ENCODE results near the gene GLT1D1.

Gene GLT1D1

GRCh38 chr12:128840862-128841468 lies 12.3 kb upstream of the GLT1D1 start:
- TF ChIP-seq ZFP3 (CRISPR knock-in tag; IDR thresholded peaks at IDR 0.05) = no peak
- no peak for TF ChIP-seq ISL1 (CRISPR knock-in tag; IDR thresholded peaks at IDR 0.05)
- no peak for TF ChIP-seq RARB (CRISPR knock-in tag; IDR thresholded peaks at IDR 0.05)
- no peak for TF ChIP-seq TCF4 (CRISPR knock-in tag; IDR thresholded peaks at IDR 0.05; ENCODE audit: borderline replicate concordance)
- no peak for TF ChIP-seq OSR1 (CRISPR knock-in tag; IDR thresholded peaks at IDR 0.05)
- TF ChIP-seq CSRNP3 (CRISPR knock-in tag; IDR thresholded peaks at IDR 0.05) = no peak
- TF ChIP-seq ZC3H10 (CRISPR knock-in tag; IDR thresholded peaks at IDR 0.05) = no peak
- no peak for ATAC-seq

- TF ChIP-seq SNAI2 (CRISPR knock-in tag; IDR thresholded peaks at IDR 0.05) (no peak), BACH2 (CRISPR knock-in tag; IDR thresholded peaks at IDR 0.05; ENCODE audit: borderline replicate concordance) (no peak), POU6F1 (CRISPR knock-in tag; IDR thresholded peaks at IDR 0.05; ENCODE audit: borderline replicate concordance, low read depth) (no peak)
- no peak for ATAC-seq
These were observed 10.7 kb upstream of the GLT1D1 start for GRCh38 chr12:128842579-128842978.

- ATAC-seq = no peak
- TF ChIP-seq CSDC2 (CRISPR knock-in tag; IDR thresholded peaks at IDR 0.05) (no peak), TCF4 (CRISPR knock-in tag; IDR thresholded peaks at IDR 0.05; ENCODE audit: borderline replicate concordance) (no peak), ZNF565 (CRISPR knock-in tag; conservative IDR thresholded peaks at IDR 0.05; ENCODE audit: low read depth) (no peak), ISL1 (CRISPR knock-in tag; IDR thresholded peaks at IDR 0.05) (no peak), BACH2 (CRISPR knock-in tag; IDR thresholded peaks at IDR 0.05; ENCODE audit: borderline replicate concordance) (no peak), GLIS3 (CRISPR knock-in tag; IDR thresholded peaks at IDR 0.05) (no peak), ZFP3 (CRISPR knock-in tag; IDR thresholded peaks at IDR 0.05) (no peak), POU6F1 (CRISPR knock-in tag; IDR thresholded peaks at IDR 0.05; ENCODE audit: borderline replicate concordance, low read depth) (no peak), TOX (CRISPR knock-in tag; IDR thresholded peaks at IDR 0.05; ENCODE audit: borderline replicate concordance) (no peak), ZFP30 (CRISPR knock-in tag; IDR thresholded peaks at IDR 0.05) (no peak), ZNF70 (CRISPR knock-in tag; IDR thresholded peaks at IDR 0.05) (no peak), CSRNP3 (CRISPR knock-in tag; IDR thresholded peaks at IDR 0.05) (no peak), RARB (CRISPR knock-in tag; IDR thresholded peaks at IDR 0.05) (no peak), ESRRG (CRISPR knock-in tag; IDR thresholded peaks at IDR 0.05) (no peak), SNAI2 (CRISPR knock-in tag; IDR thresholded peaks at IDR 0.05) (no peak), OSR1 (CRISPR knock-in tag; IDR thresholded peaks at IDR 0.05) (no peak), ZNF8 (CRISPR knock-in tag; IDR thresholded peaks at IDR 0.05) (no peak), TSHZ2 (CRISPR knock-in tag; IDR thresholded peaks at IDR 0.05) (no peak)
These were observed 9.7 kb upstream of the GLT1D1 start for GRCh38 chr12:128843538-128843937.
